ENCODE measurements around the gene KLHL22.
A peak's percentile ranks its signal among the peaks of the same experiment; 100 is the strongest.
"Not testable (repeated sequence)": the region's sequence is repeated elsewhere in the genome, so short reads cannot be mapped to it uniquely, and the experiment has no call there.

KLHL22 gene

GRCh38 chr22:20523086-20523983 is 27.7 kb upstream of the KLHL22 start:
- DNase-seq = peak; percentile 20

GRCh38 chr22:20522134-20523004 is 26.8 kb upstream of the KLHL22 start:
- no peak for DNase-seq

- peak; percentile 18 for DNase-seq
These were observed 24.5 kb upstream of the KLHL22 start for GRCh38 chr22:20520093-20520511.

GRCh38 chr22:20519558-20519957 is 24.0 kb upstream of the KLHL22 start:
- DNase-seq = no peak

GRCh38 chr22:20517841-20518592 is 22.4 kb upstream of the KLHL22 start:
- no peak for DNase-seq

GRCh38 chr22:20517422-20517821 is 21.8 kb upstream of the KLHL22 start:
- DNase-seq = no peak

- DNase-seq = no peak
These were observed 20.8 kb upstream of the KLHL22 start for GRCh38 chr22:20516399-20516798.

GRCh38 chr22:20514658-20515406 is 19.2 kb upstream of the KLHL22 start:
- no peak for DNase-seq

- no peak for DNase-seq
These were observed 16.1 kb upstream of the KLHL22 start for GRCh38 chr22:20511578-20512229.

GRCh38 chr22:20510811-20511577 is 15.4 kb upstream of the KLHL22 start:
- no peak for DNase-seq

- DNase-seq = peak; percentile 71
These were observed 13.9 kb upstream of the KLHL22 start for GRCh38 chr22:20509344-20510047.

- no peak for DNase-seq
These were observed 13.2 kb upstream of the KLHL22 start for GRCh38 chr22:20508815-20509271.

GRCh38 chr22:20508067-20508755 is 12.6 kb upstream of the KLHL22 start:
- DNase-seq = not testable (repeated sequence)

- DNase-seq = peak; percentile 91
These were observed 11.9 kb upstream of the KLHL22 start, which contains the start of gene MED15 for GRCh38 chr22:20507253-20508066. MED15 (plus strand) TSS chr22:20507610; CDS start chr22:20507679, 69 bp downstream.

GRCh38 chr22:20506543-20507252 is 11.1 kb upstream of the KLHL22 start:
- no peak for DNase-seq

GRCh38 chr22:20504293-20504922 is 8.8 kb upstream of the KLHL22 start:
- not testable (repeated sequence) for DNase-seq

GRCh38 chr22:20503816-20504215 is 8.2 kb upstream of the KLHL22 start:
- no peak for DNase-seq
